SK-N-MC (cell line): Measurements from ENCODE around the gene UST.

Experiments
- EZH2 ChIP-seq: fragments of 200-600 bp; sonication (generic); IDR thresholded peaks from one replicate; pipeline ENCODE4 v1.6.1; 2017; ENCODE audit warnings: antibody characterized with exemption
- FOXP2 ChIP-seq: optimal IDR thresholded peaks from 2 replicates; pipeline ENCODE3; 2011; ENCODE audit warnings: mild to moderate bottlenecking, moderate library complexity; ENCODE audit not compliant: insufficient read depth; ENCODE audit errors: extremely low read length, control extremely low read depth
- POLR2AphosphoS5 ChIP-seq: IDR thresholded peaks from 2 replicates; pipeline ENCODE4 v1.6.1; 2012; ENCODE audit warnings: mild to moderate bottlenecking, low read depth, low read length, borderline replicate concordance

GRCh38 chr6:148857798-148858390 is 111.1 kb downstream of the UST start:
- TF ChIP-seq POLR2AphosphoS5 (no peak), EZH2 (no peak), FOXP2 (no peak)
